NCI-H2196 treated with DMSO at 0.1 percent for 48 hours (cell line): Measurements from ENCODE around the gene PABPC1L.

Experiments
- DNase-seq: peaks from one replicate; lab custom pipeline; 2025; ENCODE audit not compliant: unreplicated experiment; lab: John Stamatoyannopoulos, UW

Gene PABPC1L

GRCh38 chr20:44942264-44942973 is 32.6 kb downstream of the PABPC1L start:
- no peak for DNase-seq

- DNase-seq = no peak
These were observed 34.0 kb downstream of the PABPC1L start for GRCh38 chr20:44943828-44944227.

DNA sequence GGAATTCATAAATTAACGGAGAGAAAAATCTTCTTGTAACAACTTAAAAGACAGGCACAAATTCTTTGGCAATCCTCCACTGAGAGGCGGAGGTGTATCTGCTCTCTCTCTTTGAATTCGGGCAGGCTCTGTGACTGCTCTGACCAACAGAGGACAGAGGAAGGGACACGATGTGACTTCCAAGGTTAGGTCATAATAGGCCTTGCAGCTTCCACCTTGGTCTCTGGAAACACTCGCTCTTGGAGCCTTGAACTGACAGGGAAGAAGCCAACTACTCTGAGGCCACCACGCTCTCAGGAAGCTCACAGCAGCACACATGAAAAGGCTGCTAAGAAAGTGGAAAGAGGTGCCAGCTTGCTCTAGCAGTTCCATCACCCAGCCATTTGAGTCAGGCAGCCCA is 35.4 kb downstream of the PABPC1L start:
- DNase-seq = no peak

DNA sequence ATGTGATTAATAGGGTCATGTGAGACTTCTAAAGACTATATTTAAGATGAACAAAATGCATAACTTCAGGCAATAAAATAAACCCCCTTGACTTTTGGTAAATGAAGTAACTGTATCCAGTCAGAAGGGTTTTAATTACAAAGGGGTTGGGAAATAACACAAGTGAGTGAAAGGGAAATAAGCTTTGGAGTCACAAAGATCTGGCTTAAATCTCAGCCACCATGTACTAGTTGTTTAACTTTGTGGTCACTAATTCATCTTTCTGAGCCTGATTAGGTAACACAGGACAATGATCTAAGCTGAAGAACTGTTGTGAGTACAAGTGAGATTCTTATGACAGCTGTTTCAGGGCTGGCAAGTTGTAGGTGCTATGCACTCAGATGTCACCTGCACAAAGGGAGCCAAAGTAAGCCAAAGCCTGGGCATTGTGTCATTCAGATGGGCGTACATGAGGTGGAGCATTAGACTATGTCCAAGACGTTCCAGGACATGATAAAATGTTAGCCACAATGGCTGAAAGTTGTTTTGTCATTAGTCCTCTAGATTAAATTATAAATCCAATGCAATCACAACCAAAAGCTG is 36.5 kb downstream of the PABPC1L start:
- no peak for DNase-seq

- no peak for DNase-seq
These were observed 38.2 kb downstream of the PABPC1L start for GRCh38 chr20:44948107-44948506.

DNA sequence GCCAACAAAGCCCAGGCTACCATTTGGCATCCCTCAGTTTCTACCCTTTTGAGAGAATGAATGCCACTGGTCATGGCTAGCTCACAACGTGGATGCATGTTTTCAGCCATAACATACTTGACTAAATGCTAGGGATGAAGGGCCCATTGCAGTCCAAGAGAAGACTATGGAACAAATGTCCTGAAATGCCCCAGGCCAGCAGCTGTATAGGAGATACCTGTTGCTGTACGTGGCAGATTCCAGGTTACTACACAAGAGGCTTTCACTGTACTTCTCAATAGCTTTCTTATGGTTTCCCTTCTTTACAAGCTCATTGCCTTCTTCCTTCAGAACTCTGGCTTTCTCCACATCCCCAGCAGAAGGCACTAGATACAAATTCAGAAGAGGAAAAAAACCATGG is 38.7 kb downstream of the PABPC1L start:
- DNase-seq = no peak

GRCh38 chr20:44950368-44950767 is 40.5 kb downstream of the PABPC1L start:
- DNase-seq = no peak

- no peak for DNase-seq
These were observed 42.9 kb downstream of the PABPC1L start for GRCh38 chr20:44952731-44953130.

DNA sequence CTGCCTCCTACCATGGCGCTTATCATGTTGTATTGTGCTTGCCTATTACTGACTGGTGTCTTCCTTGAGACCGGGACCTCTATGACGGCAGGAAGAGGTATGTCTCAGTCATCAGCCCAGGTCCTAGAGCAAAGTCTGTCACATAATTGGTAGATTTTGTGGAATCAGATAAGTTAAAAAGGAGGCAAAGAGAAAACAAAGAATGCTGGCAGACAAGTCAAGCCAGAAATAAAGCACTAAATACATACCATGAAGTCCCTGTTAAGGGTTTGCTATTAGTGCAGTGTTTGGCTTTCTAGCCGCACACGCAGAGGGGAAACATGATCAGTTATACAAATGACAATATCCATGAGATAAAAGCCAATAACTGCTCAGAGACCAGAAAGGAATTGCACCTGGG is 44.4 kb downstream of the PABPC1L start:
- DNase-seq = no peak

GRCh38 chr20:44955270-44955669 is 45.4 kb downstream of the PABPC1L start:
- no peak for DNase-seq

DNA sequence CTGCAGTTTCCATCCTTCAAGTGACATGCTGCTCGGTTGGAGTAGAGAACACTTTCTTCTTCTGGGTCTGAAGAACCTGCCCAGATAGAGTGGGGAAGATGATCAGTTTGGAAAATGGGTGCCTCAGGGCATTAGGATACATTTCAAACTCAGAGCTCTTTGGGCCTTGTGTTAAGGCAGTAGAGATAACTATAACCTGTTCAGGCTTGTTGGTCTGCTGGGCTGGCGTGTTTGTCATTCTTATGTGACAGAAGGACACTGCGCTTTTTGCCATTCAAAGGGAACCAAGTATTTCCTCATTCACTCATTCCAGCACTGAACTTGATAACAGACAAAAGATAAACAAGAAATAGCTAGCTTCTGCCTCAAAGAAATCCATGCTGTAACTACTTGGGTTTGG is 46.5 kb downstream of the PABPC1L start:
- DNase-seq = no peak

DNA sequence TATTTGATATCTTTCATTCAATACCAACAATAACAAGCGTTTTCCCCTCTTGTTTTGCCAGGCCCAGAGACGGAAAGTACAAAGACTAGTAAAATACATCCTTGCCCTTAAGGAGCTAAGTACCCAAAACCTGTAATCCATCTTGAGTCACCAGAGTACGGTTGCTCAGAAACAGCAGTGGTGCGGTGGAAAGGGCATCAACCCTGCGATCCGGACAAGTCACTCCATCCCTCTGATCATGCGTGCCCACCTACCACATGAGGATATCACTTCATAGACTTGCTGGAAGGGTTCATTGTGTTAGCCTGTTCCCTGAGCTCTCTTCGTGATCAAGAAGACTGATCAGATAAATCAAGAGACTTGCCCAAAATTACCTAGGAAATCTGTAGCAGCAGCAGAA is 48.4 kb downstream of the PABPC1L start:
- no peak for DNase-seq

DNA sequence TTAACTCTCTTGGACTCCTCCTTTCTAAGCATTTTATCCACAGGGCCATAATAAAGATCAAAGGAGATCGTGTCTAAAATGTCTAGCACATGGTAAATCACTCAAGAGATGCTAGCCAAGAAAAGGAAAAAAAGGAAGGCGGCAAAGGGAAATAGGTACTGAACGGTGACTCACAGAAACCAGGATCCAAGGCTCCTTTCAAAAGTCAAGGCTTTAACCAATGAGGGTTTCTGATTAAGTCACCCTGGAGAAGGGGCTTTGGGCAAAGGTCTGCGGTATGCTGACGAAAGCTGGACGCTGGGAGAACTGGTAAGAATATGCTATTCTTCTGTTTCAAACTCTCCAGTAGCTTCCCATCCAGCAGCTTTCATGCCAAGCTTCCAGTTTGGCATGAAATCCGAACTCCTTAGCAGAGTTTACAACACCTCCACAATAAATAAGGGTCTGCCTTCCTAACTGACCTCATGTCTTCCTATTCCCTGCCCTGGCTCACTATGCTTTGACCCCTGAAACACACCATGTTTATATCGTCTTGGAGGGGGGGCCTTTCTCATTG is 49.3 kb downstream of the PABPC1L start:
- DNase-seq = no peak

DNA sequence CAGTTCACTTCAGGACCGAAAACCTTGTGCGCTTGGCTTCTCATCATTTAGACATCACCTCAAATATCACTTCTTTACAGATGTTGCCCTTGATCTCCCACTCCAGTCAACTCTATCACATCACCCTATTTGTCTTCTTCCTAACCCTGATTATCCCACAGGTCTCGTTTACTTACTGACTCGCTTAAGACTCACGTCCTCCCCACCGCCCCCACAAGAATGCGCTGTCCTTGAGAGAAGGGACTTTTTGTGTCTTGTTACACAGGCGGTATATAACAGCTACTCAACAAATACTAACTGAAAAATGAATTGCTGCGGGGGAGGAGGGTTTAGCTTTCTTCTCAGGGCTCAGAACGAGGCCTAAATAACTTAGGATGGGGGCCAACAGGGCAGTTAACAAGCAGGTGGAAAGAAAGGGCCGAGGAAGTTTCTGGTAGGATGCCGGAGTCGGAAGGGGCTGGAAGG is 49.8 kb downstream of the PABPC1L start:
- no peak for DNase-seq

DNA sequence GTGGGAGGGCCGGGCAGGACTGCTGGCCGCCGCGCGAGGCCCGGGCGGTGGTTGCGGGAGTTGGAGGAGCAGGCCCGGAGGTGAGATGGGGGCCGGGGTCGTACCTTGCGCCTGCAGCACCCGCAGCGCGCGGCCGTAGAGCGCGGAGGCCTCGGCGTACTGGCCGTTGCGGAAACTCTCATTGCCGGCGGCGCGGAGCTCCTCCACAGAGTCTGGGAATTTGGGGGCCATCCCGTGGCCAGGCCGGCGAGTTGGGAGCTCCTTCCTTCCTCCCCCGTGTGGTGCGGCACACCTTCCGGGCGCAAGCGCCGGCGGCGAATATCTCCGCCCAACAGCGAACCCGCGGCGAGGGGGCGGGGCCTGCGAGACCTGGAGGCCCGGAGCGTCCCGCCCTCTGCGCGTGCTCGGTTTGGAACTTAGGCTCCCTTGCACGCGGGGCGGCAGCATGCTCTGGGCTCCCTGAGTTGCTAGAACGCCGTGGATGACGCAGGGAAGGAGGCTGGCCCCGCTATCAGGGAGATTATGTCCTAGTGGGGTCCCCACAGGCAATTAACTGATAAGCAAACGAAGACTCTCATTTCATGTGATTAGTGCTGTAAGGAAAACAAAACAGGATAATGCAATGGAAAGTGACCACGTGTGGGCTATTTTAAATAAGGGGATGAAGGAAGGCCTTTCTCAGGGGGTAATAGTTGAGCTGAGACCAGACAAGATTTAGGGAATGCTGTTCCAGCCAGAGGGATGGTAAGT is 50.4 kb downstream of the PABPC1L start, which contains the start of gene TOMM34:
TSS of gene TOMM34 (minus strand) at position 295 of the 750 bp plus-strand sequence. CDS start at position 231, 64 bp downstream.
- DNase-seq = peak; percentile 91

GRCh38 chr20:44961011-44961869 is 51.4 kb downstream of the PABPC1L start:
- DNase-seq = no peak

GRCh38 chr20:44961870-44962267 is 52.0 kb downstream of the PABPC1L start:
- no peak for DNase-seq

GRCh38 chr20:44962483-44962882 is 52.6 kb downstream of the PABPC1L start:
- DNase-seq = no peak

GRCh38 chr20:44963325-44964215 is 53.7 kb downstream of the PABPC1L start:
- DNase-seq = no peak

DNA sequence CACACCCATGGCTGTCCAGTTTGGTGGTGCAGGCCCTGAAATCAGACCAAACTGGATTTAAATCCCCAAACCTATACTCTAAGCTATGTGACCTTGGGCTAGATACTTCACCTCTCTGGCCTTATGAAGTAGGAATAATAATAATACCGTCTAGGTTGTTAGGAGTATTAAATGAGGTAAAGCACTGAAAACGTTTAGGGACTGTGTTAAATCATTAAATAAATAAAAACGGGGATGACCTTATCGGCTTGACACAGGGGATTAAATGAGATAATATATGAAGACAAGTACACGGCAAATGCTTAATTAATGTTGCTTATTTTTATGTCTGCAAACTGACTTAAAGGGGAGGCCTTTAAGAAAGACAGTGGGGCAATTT is 55.8 kb downstream of the PABPC1L start:
- no peak for DNase-seq
